Endothelial cell of umbilical vein (primary cell): Measurements from ENCODE around the gene SSNA1. TPM values are rescaled to one million over a fixed set of nuclear protein-coding genes. Genes with fewer than 3 reads are reported as not detected.
A peak's percentile ranks its signal among the peaks of the same experiment; 100 is the strongest.

Source experiments
- BruUV-seq: library from RNA; stranded (reverse); fragments of 400-500 nt; replicated peaks from 2 replicates; lab custom pipeline; 2021; lab: Mats Ljungman, UMichigan
- CTCF ChIA-PET: fragments of 300-600, 350-600 bp; sonication (Branson Sonifier 250); formaldehyde crosslinking; loops from one replicate; lab custom pipeline; 2021; ENCODE audit warnings: antibody characterized with exemption, inconsistent platforms; lab: Charles Lee
- POLR2A ChIA-PET: fragments of 300-600, 350-600 bp; sonication (Branson Sonifier 250); formaldehyde crosslinking; loops from one replicate; lab custom pipeline; 2021; ENCODE audit warnings: antibody characterized with exemption, inconsistent platforms; lab: Charles Lee
- DNase-seq: peaks from one replicate; pipeline ENCODE4 v3.0.0-alpha.2; 2011; ENCODE audit warnings: low read depth, low spot score
- FAIRE-seq: peaks from 2 replicates; lab custom pipeline; 2011; peaks lifted over from hg19 to GRCh38; lab: Jason Lieb, UNC
- H2AFZ ChIP-seq: 2 replicates; pipeline ENCODE4 v1.6.0; 2012; ENCODE audit warnings: low read depth, low read length, control low read depth, inconsistent platforms
- H3K27ac ChIP-seq: 2 replicates; pipeline ENCODE4 v1.5.1; 2011; ENCODE audit warnings: low read depth, mild to moderate bottlenecking, control low read depth, low read length, moderate library complexity; ENCODE audit not compliant: insufficient read depth
- H3K27me3 ChIP-seq, 2 experiments: 2 replicates each; pipeline versions ENCODE4 v1.6.0 to v1.6.1; 2011; ENCODE audit warnings: low read length in 2 of 2, mixed read lengths in 1 of 2; ENCODE audit not compliant: control insufficient read depth in 2 of 2, insufficient read depth in 2 of 2
- H3K36me3 ChIP-seq, 2 experiments: 2 replicates in 1 of 2; 3 replicates in 1 of 2; pipeline ENCODE4 v1.5.1; 2011; ENCODE audit warnings: low read length in 2 of 2, mild to moderate bottlenecking in 1 of 2, moderate library complexity in 1 of 2; ENCODE audit not compliant: control insufficient read depth in 2 of 2, insufficient read depth in 2 of 2; ENCODE audit errors: extremely low read depth in 1 of 2
- H3K4me1 ChIP-seq: 3 replicates; pipeline ENCODE4 v1.5.1; 2011; ENCODE audit warnings: mild to moderate bottlenecking, low read length; ENCODE audit not compliant: control insufficient read depth, insufficient read depth; ENCODE audit errors: extremely low read depth
- H3K4me2 ChIP-seq: 2 replicates; pipeline ENCODE4 v1.6.1; 2011; ENCODE audit warnings: low read length, control low read depth, mixed read lengths; ENCODE audit not compliant: insufficient read depth
- H3K4me3 ChIP-seq, 3 experiments: fragments of 200-600 bp in 1 of 3; sonication (generic), shearing (Covaris generic) in 1 of 3; replicated peaks in 1 of 3; 2 replicates each; pipeline ENCODE4 v1.5.1; 2011 to 2016; ENCODE audit warnings: control low read depth in 3 of 3, low read length in 3 of 3, mild to moderate bottlenecking in 2 of 3, inconsistent platforms in 1 of 3, low read depth in 1 of 3, moderate library complexity in 1 of 3; ENCODE audit not compliant: insufficient read depth in 1 of 3
- H3K79me2 ChIP-seq: 2 replicates; pipeline ENCODE4 v1.6.0; 2012; ENCODE audit warnings: low read length, inconsistent platforms; ENCODE audit not compliant: control insufficient read depth, insufficient read depth
- H3K9ac ChIP-seq: replicated peaks from 2 replicates; pipeline ENCODE3; 2011; ENCODE audit warnings: low read length, control low read depth; ENCODE audit not compliant: insufficient read depth; ENCODE audit errors: extremely low read depth
- H3K9me1 ChIP-seq: replicated peaks from 3 replicates; pipeline ENCODE4 v1.6.0; 2011; ENCODE audit warnings: mild to moderate bottlenecking, low read length; ENCODE audit not compliant: control insufficient read depth, insufficient read depth; ENCODE audit errors: extremely low read depth
- H3K9me3 ChIP-seq: replicated peaks from 2 replicates; pipeline ENCODE4 v1.5.1; 2012; ENCODE audit warnings: low read length, inconsistent platforms; ENCODE audit not compliant: control insufficient read depth, insufficient read depth
- H4K20me1 ChIP-seq: replicated peaks from 2 replicates; pipeline ENCODE3; 2011; ENCODE audit warnings: mild to moderate bottlenecking, low read length; ENCODE audit not compliant: control insufficient read depth, insufficient read depth; ENCODE audit errors: extremely low read depth
- EZH2 ChIP-seq: IDR thresholded peaks from 2 replicates; pipeline ENCODE4 v1.6.1; 2012; ENCODE audit warnings: borderline replicate concordance, low read depth, mild to moderate bottlenecking, moderate library complexity, low read length, inconsistent platforms; ENCODE audit not compliant: severe bottlenecking
- GATA2 ChIP-seq: IDR thresholded peaks from 2 replicates; pipeline ENCODE4 v1.7.0; 2011; ENCODE audit warnings: low read depth, mild to moderate bottlenecking, moderate library complexity, mixed read lengths, low read length; ENCODE audit not compliant: insufficient read length, insufficient read depth
- MAX ChIP-seq: IDR thresholded peaks from 2 replicates; pipeline ENCODE4 v1.6.1; 2011; ENCODE audit not compliant: insufficient read depth, insufficient read length
- dilution Hi-C: fragments of 300-500 bp; cut with MboI; formaldehyde crosslinking; loops from one replicate; pipeline ENCODE4 v1.15.0; 2019; ENCODE audit warnings: low sequenced_read_pairs; ENCODE audit not compliant: extremely low pct_ligation_motif_present
- intact Hi-C: fragments of 100-400 bp; cut with micrococcal nuclease; formaldehyde crosslinking; loops from one replicate; pipeline ENCODE4 v1.10.0; 2022
- polyA plus RNA-seq, 4 experiments: library from polyadenylated mRNA; depleted of rRNA in 3 of 4; stranded (reverse) in 3 of 4; unstranded in 1 of 4; fragments of >200 nt; gene quantifications; 2 replicates each; pipeline versions ENCODE4 v1.2.1 to v1.2.3, GENCODE V29; 2011 to 2012; ENCODE audit warnings: missing spikeins in 1 of 4
- total RNA-seq: library from RNA; stranded (reverse); gene quantifications from 2 replicates; pipeline ENCODE4 v1.2.3, GENCODE V29; 2021

The SSNA1 gene
- total and polyA plus RNA-seq, 2 donors (not counting 3 experiments of a cell fraction or from before 2014, with no cell fraction given): 89.0 to 146 TPM

- FAIRE-seq (no peak), DNase-seq (no peak)
- POLR2A ChIA-PET: no interaction called here
- Histone ChIP-seq H3K4me3 (no peak overlapping the region), H2AFZ (no peak overlapping the region), H3K9me1 (no peaks in the 10 kb centered on the region), H3K9ac (no peak overlapping the region), H3K9me3 (no peaks in the 10 kb centered on the region), H3K79me2 (no peaks in the 10 kb centered on the region), H3K27ac (no peak overlapping the region), H4K20me1 (no peaks in the 10 kb centered on the region), H3K36me3 (no peaks in the 10 kb centered on the region), H3K4me1 (no peaks in the 10 kb centered on the region), H3K27me3 (peaks cover 23 to 29% of the 10 kb centered on the region in 2 experiments), H3K4me2 (no peak overlapping the region)
- intact Hi-C loops: no loop called here
- CTCF ChIA-PET: no interaction called here
- BruUV-seq: no TSS peak
- dilution Hi-C loops: no loop called here
- TF ChIP-seq MAX (no peak), EZH2 (peak; percentile 78)
Observed at GRCh38 chr9:137168573-137168903, 19.9 kb upstream of the SSNA1 start.

GRCh38 chr9:137168904-137169856, 19.3 kb upstream of the SSNA1 start:
- H3K4me2 ChIP-seq: peak overlapping the region; percentile 32
- H3K4me1 ChIP-seq: no peaks in the 10 kb centered on the region
- DNase-seq (peak; percentile 39), FAIRE-seq (peak; percentile 18)
- no peaks in the 10 kb centered on the region for H3K36me3 ChIP-seq
- ChIA-PET POLR2A (no interaction called here), CTCF (interaction anchor here (1.1 kb wide), 1 partner anchor 36 kb away, joined by 3 read pairs; no protein-coding TSS in a partner anchor)
- BruUV-seq: no TSS peak
- H3K4me3 ChIP-seq: peak overlapping the region in 2 of 3 experiments; percentile 5 to 10
- intact Hi-C loops: no loop called here
- H3K9me1 ChIP-seq: no peaks in the 10 kb centered on the region
- no peak overlapping the region for H2AFZ ChIP-seq
- no peaks in the 10 kb centered on the region for H4K20me1 ChIP-seq
- H3K27ac ChIP-seq: no peak overlapping the region
- dilution Hi-C loops: no loop called here
- TF ChIP-seq GATA2 (no peak), EZH2 (peak; percentile 63)
- peaks cover 23 to 29% of the 10 kb centered on the region in 2 experiments for H3K27me3 ChIP-seq
- no peaks in the 10 kb centered on the region for H3K79me2 ChIP-seq
- no peak overlapping the region for H3K9ac ChIP-seq
- no peaks in the 10 kb centered on the region for H3K9me3 ChIP-seq
